Daoy (cell line): ENCODE data around the gene APLP2. TPM values are rescaled to one million over a fixed set of nuclear protein-coding genes. Genes with fewer than 3 reads are reported as not detected.

ENCODE experiments used
- DNase-seq: peaks from one replicate; pipeline ENCODE4 v3.0.0-alpha.2; 2015; ENCODE audit warnings: low read depth
- total RNA-seq: library from RNA; depleted of rRNA; stranded (reverse); fragments of >200 nt; shearing (Covaris generic); gene quantifications from 2 replicates; pipeline ENCODE4 v1.2.3, GENCODE V29; 2014

Gene APLP2
- total RNA-seq, 1 experiment from 2014 or later = 103 TPM

GRCh38 chr11:130145975-130146776 lies 76.5 kb downstream of the APLP2 start:
- DNase-seq = peak; percentile 65

GRCh38 chr11:130146796-130147195 lies 77.1 kb downstream of the APLP2 start:
- DNase-seq = no peak

- no peak for DNase-seq
Observed at GRCh38 chr11:130148796-130149326, 79.2 kb downstream of the APLP2 start.

- no peak for DNase-seq
Observed at GRCh38 chr11:130150790-130151189, 81.1 kb downstream of the APLP2 start.

- no peak for DNase-seq
Observed at GRCh38 chr11:130151196-130151595, 81.5 kb downstream of the APLP2 start.

- DNase-seq = peak; percentile 70
Observed at GRCh38 chr11:130156108-130157022, 86.7 kb downstream of the APLP2 start.

GRCh38 chr11:130157101-130157500 lies 87.4 kb downstream of the APLP2 start:
- peak; percentile 19 for DNase-seq

GRCh38 chr11:130157840-130158239 lies 88.1 kb downstream of the APLP2 start:
- DNase-seq = peak; percentile 40

- no peak for DNase-seq
Observed at GRCh38 chr11:130159139-130159538, 89.4 kb downstream of the APLP2 start.

- DNase-seq = no peak
Observed at GRCh38 chr11:130159657-130160497, 90.2 kb downstream of the APLP2 start, which contains the start of gene ST14. TSS of gene ST14 (plus strand) at chr11:130159782. CDS start at chr11:130159980, 198 bp downstream.

GRCh38 chr11:130160498-130161155 lies 90.9 kb downstream of the APLP2 start:
- DNase-seq = no peak

- DNase-seq = no peak
Observed at GRCh38 chr11:130161441-130162145, 91.9 kb downstream of the APLP2 start.

- no peak for DNase-seq
Observed at GRCh38 chr11:130162733-130163132, 93.0 kb downstream of the APLP2 start.

GRCh38 chr11:130163346-130164220 lies 93.9 kb downstream of the APLP2 start:
- no peak for DNase-seq

GRCh38 chr11:130164221-130164570 lies 94.5 kb downstream of the APLP2 start:
- DNase-seq = no peak

- no peak for DNase-seq
Observed at GRCh38 chr11:130165601-130166456, 96.1 kb downstream of the APLP2 start.

- peak; percentile 93 for DNase-seq
Observed at GRCh38 chr11:130166457-130166784, 96.7 kb downstream of the APLP2 start.

GRCh38 chr11:130167146-130167545 lies 97.5 kb downstream of the APLP2 start:
- no peak for DNase-seq
